OCI-LY7 (cell line): Measurements from ENCODE around the gene PFKP.

ENCODE experiments used
- CTCF ChIP-seq: fragments of 200-600 bp; sonication (generic); conservative IDR thresholded peaks from 2 replicates; pipeline ENCODE4 v1.5.1; 2014; ENCODE audit warnings: mild to moderate bottlenecking, antibody characterized with exemption, low read length, moderate library complexity, mixed read lengths
- EZH2phosphoT487 ChIP-seq: fragments of 200-600 bp; sonication (generic); IDR thresholded peaks from 2 replicates; pipeline ENCODE4 v1.6.1; 2018; ENCODE audit warnings: low read depth, borderline replicate concordance, mild to moderate bottlenecking, mixed run types, antibody characterized with exemption, low read length, moderate library complexity, mixed read lengths

GRCh38 chr10:3123571-3124411, 56.4 kb downstream of the PFKP start:
- TF ChIP-seq CTCF (no peak), EZH2phosphoT487 (no peak)
